Subcutaneous adipose tissue (tissue), 4 donors: ENCODE data around the gene CPE. TPM values are rescaled to one million over a fixed set of nuclear protein-coding genes. Genes with fewer than 3 reads are reported as not detected.

ENCODE experiments used
- total RNA-seq, 4 donors: library from RNA; depleted of rRNA; stranded (reverse); fragments of >200 nt; gene quantifications; one replicate each; pipeline ENCODE4 v1.1.0, GENCODE V29; 2016
- TF ChIP-seq, protein P1 (sequence below): fragments of 450-650 bp; IDR thresholded peaks from one replicate; pipeline ENCODE4 v1.5.1; 2016; ENCODE audit warnings: low read depth, mild to moderate bottlenecking, control low read depth, antibody characterized with exemption, moderate library complexity

Gene CPE
- total RNA-seq, 4 donors from 2014 or later: 81.0 to 122 (median 99.6) TPM

DNA sequence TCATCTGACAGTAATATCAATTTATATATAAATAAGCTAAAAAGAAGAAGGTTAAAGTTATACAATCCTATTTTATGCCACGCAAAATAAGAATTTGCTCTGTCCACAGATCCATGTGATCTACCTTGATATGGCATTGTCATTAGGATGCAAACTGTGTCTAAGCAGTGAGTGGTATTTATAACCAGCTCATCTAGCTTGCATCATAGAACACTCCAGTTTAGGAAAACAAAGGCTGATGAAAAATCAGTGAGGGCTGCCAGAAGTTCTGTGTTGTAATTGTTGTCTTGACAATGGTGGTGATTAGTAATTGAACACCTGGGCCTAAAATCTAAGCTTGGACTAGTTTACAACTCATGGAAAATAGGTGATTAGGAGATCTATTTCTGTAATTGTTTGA is 111.0 kb downstream of the CPE start:
- TF ChIP-seq, protein P1, sequence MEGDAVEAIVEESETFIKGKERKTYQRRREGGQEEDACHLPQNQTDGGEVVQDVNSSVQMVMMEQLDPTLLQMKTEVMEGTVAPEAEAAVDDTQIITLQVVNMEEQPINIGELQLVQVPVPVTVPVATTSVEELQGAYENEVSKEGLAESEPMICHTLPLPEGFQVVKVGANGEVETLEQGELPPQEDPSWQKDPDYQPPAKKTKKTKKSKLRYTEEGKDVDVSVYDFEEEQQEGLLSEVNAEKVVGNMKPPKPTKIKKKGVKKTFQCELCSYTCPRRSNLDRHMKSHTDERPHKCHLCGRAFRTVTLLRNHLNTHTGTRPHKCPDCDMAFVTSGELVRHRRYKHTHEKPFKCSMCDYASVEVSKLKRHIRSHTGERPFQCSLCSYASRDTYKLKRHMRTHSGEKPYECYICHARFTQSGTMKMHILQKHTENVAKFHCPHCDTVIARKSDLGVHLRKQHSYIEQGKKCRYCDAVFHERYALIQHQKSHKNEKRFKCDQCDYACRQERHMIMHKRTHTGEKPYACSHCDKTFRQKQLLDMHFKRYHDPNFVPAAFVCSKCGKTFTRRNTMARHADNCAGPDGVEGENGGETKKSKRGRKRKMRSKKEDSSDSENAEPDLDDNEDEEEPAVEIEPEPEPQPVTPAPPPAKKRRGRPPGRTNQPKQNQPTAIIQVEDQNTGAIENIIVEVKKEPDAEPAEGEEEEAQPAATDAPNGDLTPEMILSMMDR: no peak

DNA sequence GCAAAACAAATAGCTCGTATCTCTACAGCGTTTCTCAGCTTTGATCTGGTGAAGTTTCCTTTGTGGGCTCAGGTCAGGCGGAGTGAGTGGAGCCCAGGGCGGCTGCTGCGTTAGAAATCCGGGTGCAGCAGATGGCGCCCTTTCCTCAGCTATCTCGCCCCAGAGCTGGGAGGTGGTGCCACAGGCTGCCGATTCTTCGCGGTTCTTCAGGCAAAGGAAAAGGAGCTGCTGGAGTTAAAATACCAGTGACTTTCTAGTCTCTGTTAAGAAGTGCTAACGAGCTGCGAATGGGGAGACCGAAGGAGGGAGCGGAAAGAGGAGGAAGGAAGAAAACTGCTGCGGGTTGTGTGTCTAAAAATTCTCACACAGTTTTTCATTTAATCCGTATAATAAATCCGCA is 114.6 kb downstream of the CPE start:
- TF ChIP-seq, protein P1: no peak

DNA sequence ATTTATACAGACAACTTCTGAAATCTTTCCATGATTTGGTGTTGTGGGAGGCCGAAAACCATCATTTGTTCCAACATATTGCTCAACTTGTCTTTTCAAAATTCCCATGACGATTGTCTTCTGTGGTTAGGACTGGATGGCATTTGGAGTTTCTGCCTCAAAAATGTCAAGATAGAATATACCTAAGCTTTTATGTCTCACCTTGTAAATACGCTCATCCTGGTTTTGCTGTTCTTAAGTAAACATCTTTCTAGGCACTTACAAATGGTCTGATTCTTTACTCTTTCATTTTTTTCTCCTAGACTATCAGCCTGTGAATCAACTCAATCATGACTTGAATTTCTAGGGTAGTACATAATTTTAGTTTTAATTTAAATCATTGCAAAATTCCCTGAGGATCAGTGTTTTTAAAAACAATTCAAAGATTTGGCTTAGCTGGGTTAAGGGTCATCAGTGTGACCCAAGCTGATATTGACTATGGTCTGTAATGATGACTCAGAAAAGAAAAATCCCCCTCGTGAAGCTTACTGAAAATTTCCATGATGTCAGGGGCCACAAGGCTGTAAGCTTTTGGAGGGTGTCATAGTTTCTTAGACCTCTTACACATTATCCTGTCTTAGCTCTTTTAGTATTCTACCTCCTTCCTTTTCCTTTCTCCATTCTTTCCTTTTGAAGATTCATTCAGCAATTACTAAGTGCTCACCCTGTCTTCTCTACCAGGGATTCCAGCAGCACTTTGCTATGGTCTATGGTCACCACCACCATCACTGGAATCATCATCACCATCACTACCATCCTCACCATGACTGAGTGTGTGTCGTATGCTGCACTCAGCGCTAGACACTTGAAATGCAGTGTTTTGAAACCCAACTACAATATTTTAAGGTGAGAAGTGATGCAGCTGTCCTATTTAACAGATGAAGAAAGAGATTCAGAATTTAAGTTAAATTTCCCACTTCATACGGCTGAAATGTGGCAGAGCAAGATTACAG is 124.4 kb downstream of the CPE start:
- TF ChIP-seq, protein P1: no peak

DNA sequence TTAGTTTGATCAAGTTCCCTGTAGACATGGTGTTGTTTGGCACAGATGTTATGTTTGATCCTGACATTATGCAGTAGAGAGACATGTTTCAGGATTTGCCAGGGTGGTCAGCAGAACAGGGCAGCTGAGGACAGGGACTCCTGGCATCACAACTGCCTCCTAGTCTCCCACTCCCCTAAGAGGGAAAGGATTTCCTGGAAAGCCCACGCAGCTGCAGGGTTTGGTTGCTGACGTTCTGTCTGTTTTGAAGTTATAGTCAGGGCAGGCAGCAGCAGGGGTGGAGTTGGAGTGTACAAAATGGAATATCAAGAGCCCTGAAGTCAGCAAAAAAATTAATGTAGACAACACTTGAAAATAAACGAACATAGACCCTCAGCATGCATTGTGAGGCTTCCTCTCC is 125.4 kb downstream of the CPE start:
- TF ChIP-seq, protein P1: no peak

DNA sequence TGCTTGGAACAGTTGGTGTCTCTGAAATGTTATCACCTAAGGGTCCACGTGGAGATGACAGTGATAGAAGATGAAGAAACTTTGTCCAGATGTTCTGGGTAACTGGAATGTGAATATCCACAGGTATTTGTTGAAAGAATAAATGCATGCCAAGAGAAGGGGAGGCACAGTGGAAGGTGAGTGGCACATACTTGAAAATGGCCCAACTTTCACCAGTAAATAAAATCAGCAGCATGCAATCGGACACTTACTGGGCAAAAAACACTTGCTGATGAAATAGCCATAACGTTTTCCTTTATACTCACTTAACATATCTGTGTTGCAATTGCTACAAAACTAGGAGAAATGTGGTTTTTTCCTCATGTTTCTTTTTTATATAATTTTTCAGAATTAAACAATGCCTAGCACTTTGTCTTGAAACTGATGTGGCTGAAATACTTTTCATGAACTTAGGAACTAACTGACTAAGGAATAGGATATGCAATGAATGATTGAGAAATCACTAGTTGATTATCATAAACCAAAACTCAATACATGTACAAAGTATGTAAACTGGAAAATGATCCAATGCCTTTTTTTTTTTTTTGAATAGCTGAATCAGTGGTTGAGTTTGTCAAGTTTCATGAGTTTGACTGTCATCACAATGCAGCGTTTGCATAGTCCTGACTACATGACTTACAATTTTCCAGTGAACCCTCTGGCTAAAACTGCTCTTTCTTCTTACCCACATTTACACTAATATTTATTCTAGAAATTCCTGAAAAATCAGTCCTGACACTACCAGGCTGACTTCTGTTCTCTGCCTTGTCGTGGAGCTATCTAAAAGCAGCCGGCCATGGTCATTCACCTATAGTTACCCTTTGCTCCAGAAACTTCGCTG is 127.4 kb downstream of the CPE start:
- TF ChIP-seq, protein P1: no peak

DNA sequence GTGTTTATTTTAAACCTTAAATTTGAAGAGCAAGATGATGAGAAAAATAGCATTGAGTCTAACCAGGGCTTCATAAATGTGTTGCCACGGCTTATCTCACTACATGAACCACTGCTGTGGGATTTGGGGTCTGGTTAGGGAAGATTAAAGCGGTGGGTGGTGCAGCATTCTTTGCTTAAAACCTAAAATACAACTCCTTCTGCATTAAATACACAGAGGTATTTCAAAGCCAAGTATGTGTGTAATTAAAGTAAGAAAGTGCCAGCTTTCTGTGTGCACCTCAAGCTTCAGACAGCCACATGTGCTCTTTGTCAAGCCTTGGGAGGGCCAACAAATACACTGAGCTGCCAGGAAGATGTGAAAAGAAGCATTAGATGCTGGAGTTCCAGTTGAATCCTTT is 128.0 kb downstream of the CPE start:
- TF ChIP-seq, protein P1: no peak

DNA sequence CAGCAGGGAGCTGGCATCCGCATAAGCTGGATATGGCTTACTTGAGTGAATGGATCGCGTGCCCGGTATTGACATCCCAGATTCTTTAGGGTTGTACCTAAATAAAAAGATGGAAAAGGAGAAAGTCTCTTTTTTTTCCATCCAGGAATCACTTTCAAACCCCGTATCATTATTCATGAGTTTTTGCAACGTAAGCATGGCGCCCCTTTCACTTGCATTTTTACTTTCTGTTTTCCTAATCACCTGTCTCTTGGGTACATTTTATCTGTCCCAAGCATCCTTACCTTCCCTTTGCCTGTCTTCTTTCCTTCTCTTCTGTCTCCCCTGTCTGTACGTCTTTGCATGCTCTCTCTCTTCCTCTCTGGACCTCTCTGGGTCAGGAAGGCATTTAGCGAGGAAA is 128.6 kb downstream of the CPE start:
- TF ChIP-seq, protein P1: no peak
